ENCODE measurements around the gene C1orf21. TPM values are rescaled to one million over a fixed set of nuclear protein-coding genes. Genes with fewer than 3 reads are reported as not detected.

Gene C1orf21
- total RNA-seq, 1 donor from 2014 or later, result 4.1 TPM

DNA sequence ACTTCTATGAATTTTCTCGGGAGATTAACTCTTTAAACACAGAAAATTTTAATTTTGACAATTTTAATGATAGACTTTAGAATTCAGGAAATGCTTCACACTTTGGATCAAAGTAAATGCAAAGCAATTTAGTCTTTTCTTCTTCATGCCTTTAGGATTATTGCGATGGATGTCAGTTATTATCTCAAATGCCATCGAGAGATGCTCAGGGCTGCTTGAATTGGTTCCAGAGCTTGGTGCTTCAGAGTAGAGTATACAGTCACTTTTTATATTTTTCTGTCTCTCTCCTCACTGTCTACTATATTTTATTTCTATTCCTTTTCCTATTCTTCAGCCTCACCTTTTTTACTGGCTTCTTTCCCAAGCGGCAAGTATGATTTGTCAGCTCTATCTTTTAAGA is 59.2 kb downstream of the C1orf21 start:
- Mint-ChIP-seq H3K4me1 (ENCODE audit: low read depth) (no peaks in the 10 kb centered on the region), H3K27ac (no peak overlapping the region), H3K4me3 (no peak overlapping the region), H3K27me3 (ENCODE audit: insufficient read depth) (peaks cover 2% of the 10 kb centered on the region), H3K36me3 (ENCODE audit: low read depth) (no peaks in the 10 kb centered on the region), H3K9me3 (no peaks in the 10 kb centered on the region)
- intact Hi-C loops (cut with micrococcal nuclease), result no loop called here
- no peak for DNase-seq (ENCODE audit: low spot score)

DNA sequence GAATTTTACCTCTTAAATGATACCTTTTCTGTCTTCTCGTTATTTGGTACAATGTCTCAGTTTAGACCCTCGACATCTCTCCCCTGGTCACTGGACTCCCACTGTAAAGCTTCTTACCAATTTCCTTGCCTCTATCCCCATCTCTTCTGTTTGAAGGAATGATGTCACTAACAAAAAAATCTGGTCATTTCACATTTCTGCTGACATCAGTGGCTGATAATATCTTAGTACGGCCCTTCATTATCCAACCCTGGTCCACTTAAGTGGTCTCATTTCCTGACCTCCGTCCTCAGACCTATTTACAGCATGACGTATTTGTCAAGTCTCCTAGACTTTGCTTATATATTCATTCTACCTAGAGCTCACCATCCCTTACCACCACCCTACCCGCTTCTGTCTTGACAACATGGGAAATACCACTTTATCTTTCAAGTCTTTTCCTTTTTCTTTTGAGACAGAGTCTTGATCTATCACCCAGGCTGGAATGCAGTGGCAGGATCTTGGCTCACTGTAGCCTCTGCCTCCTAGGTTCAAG is 60.9 kb downstream of the C1orf21 start:
- no peak for DNase-seq (ENCODE audit: low spot score)
- Mint-ChIP-seq H3K36me3 (ENCODE audit: low read depth) (no peaks in the 10 kb centered on the region), H3K4me3 (no peak overlapping the region), H3K27me3 (ENCODE audit: insufficient read depth) (no peaks in the 10 kb centered on the region), H3K9me3 (no peaks in the 10 kb centered on the region), H3K27ac (no peak overlapping the region), H3K4me1 (ENCODE audit: low read depth) (no peaks in the 10 kb centered on the region)
- intact Hi-C loops (cut with micrococcal nuclease), result no loop called here

- Mint-ChIP-seq H3K27me3 (ENCODE audit: insufficient read depth) (no peaks in the 10 kb centered on the region), H3K4me1 (ENCODE audit: low read depth) (no peaks in the 10 kb centered on the region), H3K9me3 (no peaks in the 10 kb centered on the region), H3K4me3 (no peak overlapping the region), H3K36me3 (ENCODE audit: low read depth) (no peaks in the 10 kb centered on the region), H3K27ac (no peak overlapping the region)
- no peak for DNase-seq (ENCODE audit: low spot score)
- intact Hi-C loops (cut with micrococcal nuclease), result no loop called here
These were observed 63.1 kb downstream of the C1orf21 start for GRCh38 chr1:184449916-184450315.

GRCh38 chr1:184455786-184456185 is 69.0 kb downstream of the C1orf21 start:
- Mint-ChIP-seq H3K4me3 (no peak overlapping the region), H3K27ac (no peak overlapping the region), H3K27me3 (ENCODE audit: insufficient read depth) (peaks cover 3% of the 10 kb centered on the region), H3K9me3 (no peaks in the 10 kb centered on the region), H3K4me1 (ENCODE audit: low read depth) (no peaks in the 10 kb centered on the region), H3K36me3 (ENCODE audit: low read depth) (no peaks in the 10 kb centered on the region)
- no peak for DNase-seq (ENCODE audit: low spot score)
- intact Hi-C loops (cut with micrococcal nuclease), result no loop called here

DNA sequence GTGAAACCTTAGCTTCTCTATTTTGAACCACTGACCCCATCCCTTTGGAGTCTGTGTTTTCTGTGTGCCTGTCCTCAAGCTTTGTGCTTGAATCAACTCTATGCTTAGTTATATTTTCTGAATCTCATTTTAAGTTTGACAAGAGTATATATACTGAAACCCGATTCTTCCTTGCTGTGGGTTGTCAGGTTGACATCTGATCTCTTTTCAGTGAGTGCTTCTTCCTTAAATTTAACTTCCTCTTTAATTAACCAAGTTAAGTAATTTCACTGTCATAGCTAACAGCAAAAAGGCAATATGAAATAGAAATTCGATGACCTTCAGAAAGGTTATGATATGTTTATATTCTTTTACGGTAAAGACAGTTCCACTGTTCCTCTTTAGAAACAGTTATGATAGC is 69.4 kb downstream of the C1orf21 start:
- no peak overlapping the region for H3K27ac Mint-ChIP-seq
- intact Hi-C loops (cut with micrococcal nuclease), result no loop called here
- no peak overlapping the region for H3K4me3 Mint-ChIP-seq
- peaks cover 3% of the 10 kb centered on the region for H3K27me3 Mint-ChIP-seq (ENCODE audit: insufficient read depth)
- no peaks in the 10 kb centered on the region for H3K36me3 Mint-ChIP-seq (ENCODE audit: low read depth)
- DNase-seq (ENCODE audit: low spot score), result no peak
- H3K4me1 Mint-ChIP-seq (ENCODE audit: low read depth), result no peaks in the 10 kb centered on the region
- no peaks in the 10 kb centered on the region for H3K9me3 Mint-ChIP-seq

DNA sequence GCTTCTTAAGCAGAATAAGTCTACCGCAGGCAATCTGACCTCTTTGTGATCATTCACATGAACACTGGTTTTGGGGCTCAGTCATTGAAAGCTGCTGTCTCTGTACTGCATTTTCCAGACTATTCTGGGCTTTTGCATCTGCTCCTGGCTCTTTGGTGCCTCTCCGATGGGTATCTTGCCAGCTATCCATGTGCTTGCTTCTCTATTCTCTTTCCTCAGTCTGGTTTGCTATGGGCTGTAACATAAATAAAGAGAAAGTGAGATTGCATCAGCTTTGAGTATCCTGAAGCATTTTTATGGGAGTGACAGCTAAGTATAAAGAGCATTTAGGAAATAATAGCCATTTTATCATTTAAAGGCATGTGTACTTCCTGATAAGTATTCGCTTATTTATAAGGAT is 70.7 kb downstream of the C1orf21 start:
- Mint-ChIP-seq H3K4me1 (ENCODE audit: low read depth) (no peaks in the 10 kb centered on the region), H3K27ac (no peak overlapping the region), H3K9me3 (no peaks in the 10 kb centered on the region), H3K27me3 (ENCODE audit: insufficient read depth) (peaks cover 3% of the 10 kb centered on the region), H3K4me3 (no peak overlapping the region), H3K36me3 (ENCODE audit: low read depth) (no peaks in the 10 kb centered on the region)
- DNase-seq (ENCODE audit: low spot score), result no peak
- intact Hi-C loops (cut with micrococcal nuclease), result no loop called here

GRCh38 chr1:184461321-184461720 is 74.5 kb downstream of the C1orf21 start:
- peaks cover 4% of the 10 kb centered on the region for H3K27me3 Mint-ChIP-seq (ENCODE audit: insufficient read depth)
- no peaks in the 10 kb centered on the region for H3K4me1 Mint-ChIP-seq (ENCODE audit: low read depth)
- no peak for DNase-seq (ENCODE audit: low spot score)
- intact Hi-C loops (cut with micrococcal nuclease), result no loop called here
- H3K36me3 Mint-ChIP-seq (ENCODE audit: low read depth), result no peaks in the 10 kb centered on the region
- H3K9me3 Mint-ChIP-seq, result no peaks in the 10 kb centered on the region
- no peak overlapping the region for H3K27ac Mint-ChIP-seq
- H3K4me3 Mint-ChIP-seq, result no peak overlapping the region

- Mint-ChIP-seq H3K27me3 (ENCODE audit: insufficient read depth) (peaks cover 4% of the 10 kb centered on the region), H3K4me1 (ENCODE audit: low read depth) (no peaks in the 10 kb centered on the region), H3K9me3 (no peaks in the 10 kb centered on the region), H3K27ac (no peak overlapping the region), H3K36me3 (ENCODE audit: low read depth) (no peaks in the 10 kb centered on the region), H3K4me3 (no peak overlapping the region)
- DNase-seq (ENCODE audit: low spot score), result no peak
- intact Hi-C loops (cut with micrococcal nuclease), result no loop called here
These were observed 75.3 kb downstream of the C1orf21 start for GRCh38 chr1:184462155-184462554.

DNA sequence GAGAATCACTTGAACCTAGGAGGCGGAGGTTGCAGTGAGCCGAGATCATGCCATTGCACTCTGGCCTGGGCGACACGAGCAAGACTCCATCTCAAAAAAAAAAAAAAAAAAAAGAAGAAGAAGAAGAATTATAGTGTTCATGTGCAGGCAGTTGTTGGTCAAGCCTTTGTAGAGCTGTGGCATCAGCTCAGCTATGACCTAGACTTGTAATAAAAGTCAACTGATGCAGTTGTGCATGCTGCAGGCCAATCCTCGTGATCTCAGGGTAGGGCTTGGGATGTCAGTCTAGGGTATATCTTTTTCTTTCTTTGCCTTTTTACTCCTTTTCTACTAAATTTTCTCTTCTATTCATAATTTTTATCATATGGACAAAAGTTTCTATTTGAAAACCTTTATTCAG is 76.2 kb downstream of the C1orf21 start:
- Mint-ChIP-seq H3K9me3 (no peaks in the 10 kb centered on the region), H3K4me3 (no peak overlapping the region), H3K36me3 (ENCODE audit: low read depth) (no peaks in the 10 kb centered on the region), H3K27ac (no peak overlapping the region), H3K27me3 (ENCODE audit: insufficient read depth) (peaks cover 4% of the 10 kb centered on the region), H3K4me1 (ENCODE audit: low read depth) (no peaks in the 10 kb centered on the region)
- DNase-seq (ENCODE audit: low spot score), result no peak
- intact Hi-C loops (cut with micrococcal nuclease), result no loop called here

DNA sequence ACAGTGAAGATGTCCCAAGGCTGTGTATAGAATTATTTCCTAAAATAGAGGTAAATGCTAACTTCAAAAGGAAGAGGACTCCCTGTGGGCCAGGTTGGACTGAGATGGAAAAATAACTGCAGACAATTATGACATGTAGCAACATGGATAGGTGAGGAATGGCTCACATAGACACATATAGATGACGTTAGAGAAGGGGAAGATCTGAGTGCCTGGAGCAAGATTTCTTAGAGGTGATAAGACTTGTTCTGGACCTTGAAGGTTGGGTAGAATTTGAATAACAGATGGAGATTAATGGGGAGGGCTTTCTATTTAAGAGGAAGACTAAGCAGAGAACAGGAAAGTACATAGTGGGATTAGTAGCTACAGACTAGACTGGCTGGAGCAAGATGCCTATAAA is 76.9 kb downstream of the C1orf21 start:
- no peak overlapping the region for H3K4me3 Mint-ChIP-seq
- no peak overlapping the region for H3K27ac Mint-ChIP-seq
- intact Hi-C loops (cut with micrococcal nuclease), result no loop called here
- H3K9me3 Mint-ChIP-seq, result no peaks in the 10 kb centered on the region
- DNase-seq (ENCODE audit: low spot score), result no peak
- peaks cover 4% of the 10 kb centered on the region for H3K27me3 Mint-ChIP-seq (ENCODE audit: insufficient read depth)
- H3K4me1 Mint-ChIP-seq (ENCODE audit: low read depth), result no peaks in the 10 kb centered on the region
- H3K36me3 Mint-ChIP-seq (ENCODE audit: low read depth), result no peaks in the 10 kb centered on the region

DNA sequence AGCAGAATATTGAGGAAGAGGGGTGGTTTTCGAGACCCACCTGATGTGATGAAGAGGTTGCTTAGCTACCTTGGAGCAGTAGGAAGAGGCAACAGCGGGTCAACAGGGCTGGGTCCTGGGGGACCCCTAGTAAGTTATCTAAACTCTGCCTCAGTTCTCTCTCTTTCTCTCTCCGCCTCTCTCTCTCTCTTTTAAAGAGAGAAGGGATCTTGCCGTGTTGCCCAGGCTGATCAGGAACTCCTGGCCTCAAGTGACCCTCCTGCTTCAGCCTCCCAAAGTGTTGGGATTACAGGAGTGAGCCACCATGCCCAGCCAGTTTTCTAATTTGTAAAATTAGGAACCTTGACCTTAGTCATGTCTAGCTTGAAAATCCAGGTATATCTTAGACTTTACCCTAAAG is 77.9 kb downstream of the C1orf21 start:
- Mint-ChIP-seq H3K9me3 (no peaks in the 10 kb centered on the region), H3K4me1 (ENCODE audit: low read depth) (no peaks in the 10 kb centered on the region), H3K27ac (no peak overlapping the region), H3K27me3 (ENCODE audit: insufficient read depth) (peaks cover 4% of the 10 kb centered on the region), H3K4me3 (no peak overlapping the region), H3K36me3 (ENCODE audit: low read depth) (no peaks in the 10 kb centered on the region)
- DNase-seq (ENCODE audit: low spot score), result no peak
- intact Hi-C loops (cut with micrococcal nuclease), result no loop called here

- intact Hi-C loops (cut with micrococcal nuclease), result no loop called here
- no peaks in the 10 kb centered on the region for H3K36me3 Mint-ChIP-seq (ENCODE audit: low read depth)
- no peak overlapping the region for H3K27ac Mint-ChIP-seq
- H3K4me3 Mint-ChIP-seq, result no peak overlapping the region
- H3K9me3 Mint-ChIP-seq, result no peaks in the 10 kb centered on the region
- H3K27me3 Mint-ChIP-seq (ENCODE audit: insufficient read depth), result peaks cover 4% of the 10 kb centered on the region
- DNase-seq (ENCODE audit: low spot score), result no peak
- no peaks in the 10 kb centered on the region for H3K4me1 Mint-ChIP-seq (ENCODE audit: low read depth)
These were observed 78.8 kb downstream of the C1orf21 start for GRCh38 chr1:184465489-184466146.

DNA sequence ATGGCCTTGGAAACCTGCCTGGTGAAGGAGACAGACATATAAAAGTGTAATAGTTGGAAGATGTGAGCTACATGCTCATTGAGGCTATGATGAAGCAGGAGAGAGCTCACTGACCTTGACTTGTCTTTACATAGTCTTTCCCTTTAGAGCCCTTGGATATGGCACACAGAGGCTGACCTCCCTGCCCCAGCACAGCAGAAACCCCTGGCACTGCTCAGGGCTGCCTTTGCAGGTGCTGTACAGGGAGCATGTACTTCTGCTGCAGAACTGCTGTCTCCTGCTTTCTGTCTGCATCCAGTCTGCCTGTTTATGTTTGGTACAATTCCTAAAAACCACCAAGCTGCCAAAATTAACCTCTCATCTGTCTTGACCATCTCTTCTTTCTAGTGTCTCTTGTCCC is 80.5 kb downstream of the C1orf21 start:
- no peaks in the 10 kb centered on the region for H3K4me1 Mint-ChIP-seq (ENCODE audit: low read depth)
- H3K9me3 Mint-ChIP-seq, result no peaks in the 10 kb centered on the region
- intact Hi-C loops (cut with micrococcal nuclease), result no loop called here

GRCh38 chr1:184469396-184469795 is 82.6 kb downstream of the C1orf21 start:
- intact Hi-C loops (cut with micrococcal nuclease), result no loop called here
- Mint-ChIP-seq H3K4me1 (ENCODE audit: low read depth) (no peaks in the 10 kb centered on the region), H3K9me3 (no peaks in the 10 kb centered on the region), H3K36me3 (ENCODE audit: low read depth) (no peaks in the 10 kb centered on the region), H3K4me3 (no peak overlapping the region), H3K27ac (no peak overlapping the region), H3K27me3 (ENCODE audit: insufficient read depth) (no peaks in the 10 kb centered on the region)
- no peak for DNase-seq (ENCODE audit: low spot score)

More for the DNA sequence above, 80.5 kb downstream of the C1orf21 start:
- no peak for DNase-seq (ENCODE audit: low spot score)
- Mint-ChIP-seq H3K27ac (no peak overlapping the region), H3K27me3 (ENCODE audit: insufficient read depth) (peaks cover 4% of the 10 kb centered on the region), H3K36me3 (ENCODE audit: low read depth) (no peaks in the 10 kb centered on the region), H3K4me3 (no peak overlapping the region)
